Measurements from ENCODE around the gene SGPP2. TPM values are rescaled to one million over a fixed set of nuclear protein-coding genes. Genes with fewer than 3 reads are reported as not detected.

Gene SGPP2
- total RNA-seq, 1 donor from 2014 or later = 2.3 TPM

DNA sequence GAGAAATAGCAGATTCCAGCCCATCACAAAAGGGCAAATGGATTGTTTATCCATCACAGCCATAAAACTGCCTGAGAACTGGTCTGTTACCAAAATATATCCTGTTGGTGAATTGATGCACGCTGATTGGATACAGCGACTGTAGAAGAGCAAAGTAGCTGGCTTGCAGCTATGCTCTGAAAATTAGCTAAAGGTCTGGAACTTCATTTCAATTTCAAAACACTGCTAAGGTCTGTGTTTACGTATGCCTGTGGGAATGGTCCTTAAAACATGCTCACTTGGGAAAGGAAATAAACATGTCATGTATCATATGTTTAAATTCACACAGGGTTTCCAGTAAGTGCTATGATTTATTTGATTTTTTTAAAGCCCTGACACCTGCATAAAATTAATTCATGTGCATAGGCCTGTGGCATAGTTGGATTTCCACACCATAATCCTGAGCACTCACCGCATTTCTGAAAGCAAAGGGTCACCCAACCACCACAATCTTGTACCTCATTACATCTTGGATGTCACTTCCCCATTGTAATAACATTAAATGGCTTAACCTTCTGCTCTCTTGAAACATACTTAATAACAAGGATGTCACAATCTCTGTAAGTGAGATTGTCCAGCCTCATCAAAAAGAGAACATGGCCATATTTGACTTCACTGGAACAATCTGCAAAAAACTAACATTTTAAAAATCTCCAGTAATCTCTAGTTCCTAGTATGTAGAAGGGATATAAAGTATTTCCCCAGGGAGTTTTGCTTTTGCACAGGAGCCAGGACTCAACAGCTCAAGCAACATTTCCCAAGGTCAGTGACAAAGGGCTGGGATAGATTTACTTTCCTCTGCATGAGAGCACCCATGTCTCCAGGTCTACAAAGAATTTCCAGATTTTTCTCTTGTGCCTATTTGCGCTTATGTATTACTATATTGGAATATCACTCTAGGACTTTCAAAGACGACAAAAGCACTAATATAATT, 121.8 kb downstream of the SGPP2 start:
- H3K27ac ChIP-seq (replicated peaks) = no peak overlapping the region

DNA sequence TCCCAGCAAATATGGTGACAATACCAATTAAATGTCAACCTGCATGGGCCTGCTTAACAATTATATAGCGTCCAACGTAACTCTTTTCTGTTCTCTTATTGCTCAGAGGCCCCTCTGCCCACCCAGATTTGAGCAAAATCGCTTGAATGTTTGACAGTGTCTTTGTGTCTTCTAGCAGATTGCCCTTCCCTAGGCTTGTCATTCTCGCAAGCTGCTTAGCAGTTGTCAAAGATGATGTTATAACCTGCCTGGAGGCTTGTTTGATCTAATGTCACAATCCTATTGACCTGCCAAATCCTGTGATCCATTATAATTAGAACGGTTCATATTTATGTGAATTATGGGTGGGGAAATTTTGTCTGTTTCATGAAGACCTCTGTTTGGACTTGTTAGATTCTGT, 122.7 kb downstream of the SGPP2 start:
- Histone ChIP-seq H3K27ac (replicated peaks) (no peak overlapping the region), H3K36me3 (no peaks in the 10 kb centered on the region), H3K4me1 (peaks cover 8% of the 10 kb centered on the region), H3K27me3 (ENCODE audit: low read depth) (no peaks in the 10 kb centered on the region), H3K4me3 (no peak overlapping the region), H3K9me3 (replicated peaks) (no peaks in the 10 kb centered on the region)
- intact Hi-C loops (cut with micrococcal nuclease) = no loop called here
- TF ChIP-seq, protein P1, sequence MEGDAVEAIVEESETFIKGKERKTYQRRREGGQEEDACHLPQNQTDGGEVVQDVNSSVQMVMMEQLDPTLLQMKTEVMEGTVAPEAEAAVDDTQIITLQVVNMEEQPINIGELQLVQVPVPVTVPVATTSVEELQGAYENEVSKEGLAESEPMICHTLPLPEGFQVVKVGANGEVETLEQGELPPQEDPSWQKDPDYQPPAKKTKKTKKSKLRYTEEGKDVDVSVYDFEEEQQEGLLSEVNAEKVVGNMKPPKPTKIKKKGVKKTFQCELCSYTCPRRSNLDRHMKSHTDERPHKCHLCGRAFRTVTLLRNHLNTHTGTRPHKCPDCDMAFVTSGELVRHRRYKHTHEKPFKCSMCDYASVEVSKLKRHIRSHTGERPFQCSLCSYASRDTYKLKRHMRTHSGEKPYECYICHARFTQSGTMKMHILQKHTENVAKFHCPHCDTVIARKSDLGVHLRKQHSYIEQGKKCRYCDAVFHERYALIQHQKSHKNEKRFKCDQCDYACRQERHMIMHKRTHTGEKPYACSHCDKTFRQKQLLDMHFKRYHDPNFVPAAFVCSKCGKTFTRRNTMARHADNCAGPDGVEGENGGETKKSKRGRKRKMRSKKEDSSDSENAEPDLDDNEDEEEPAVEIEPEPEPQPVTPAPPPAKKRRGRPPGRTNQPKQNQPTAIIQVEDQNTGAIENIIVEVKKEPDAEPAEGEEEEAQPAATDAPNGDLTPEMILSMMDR (IDR thresholded peaks at IDR 0.05; ENCODE audit: borderline replicate concordance) = no peak
- no peak for DNase-seq

More for the DNA sequence above, 121.8 kb downstream of the SGPP2 start:
- H3K27me3 ChIP-seq (ENCODE audit: low read depth) = no peaks in the 10 kb centered on the region
- H3K9me3 ChIP-seq (replicated peaks) = no peaks in the 10 kb centered on the region
- DNase-seq = no peak
- H3K36me3 ChIP-seq = no peaks in the 10 kb centered on the region
- no peak overlapping the region for H3K4me3 ChIP-seq
- intact Hi-C loops (cut with micrococcal nuclease) = no loop called here
- TF ChIP-seq, protein P1 (IDR thresholded peaks at IDR 0.05; ENCODE audit: borderline replicate concordance) = no peak
- H3K4me1 ChIP-seq = peaks cover 8% of the 10 kb centered on the region

DNA sequence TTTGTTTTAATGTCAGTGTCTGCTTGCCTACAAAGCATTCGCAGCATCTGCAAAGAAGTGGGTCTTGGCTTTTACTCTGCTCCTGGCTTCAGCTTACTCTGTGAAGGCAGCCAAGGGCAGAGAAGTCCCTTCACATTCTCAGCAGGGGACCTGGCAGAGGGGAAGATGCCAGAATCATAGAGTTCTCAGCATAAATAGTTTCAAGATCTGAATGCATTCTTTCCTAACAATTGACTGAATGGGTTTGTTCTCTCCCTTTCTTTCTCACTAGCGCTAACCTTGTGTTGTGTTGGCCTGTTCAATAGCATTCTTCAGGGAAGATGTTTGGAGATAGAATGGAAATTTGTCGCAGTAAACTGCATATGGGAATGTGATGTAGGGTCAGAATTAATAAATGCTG, 124.6 kb downstream of the SGPP2 start:
- Histone ChIP-seq H3K4me1 (peaks cover 8% of the 10 kb centered on the region), H3K27me3 (ENCODE audit: low read depth) (no peaks in the 10 kb centered on the region), H3K9me3 (replicated peaks) (no peaks in the 10 kb centered on the region), H3K27ac (replicated peaks) (no peak overlapping the region), H3K4me3 (no peak overlapping the region), H3K36me3 (no peaks in the 10 kb centered on the region)
- DNase-seq = no peak
- intact Hi-C loops (cut with micrococcal nuclease) = no loop called here
- TF ChIP-seq, protein P1 (IDR thresholded peaks at IDR 0.05; ENCODE audit: borderline replicate concordance) = no peak

DNA sequence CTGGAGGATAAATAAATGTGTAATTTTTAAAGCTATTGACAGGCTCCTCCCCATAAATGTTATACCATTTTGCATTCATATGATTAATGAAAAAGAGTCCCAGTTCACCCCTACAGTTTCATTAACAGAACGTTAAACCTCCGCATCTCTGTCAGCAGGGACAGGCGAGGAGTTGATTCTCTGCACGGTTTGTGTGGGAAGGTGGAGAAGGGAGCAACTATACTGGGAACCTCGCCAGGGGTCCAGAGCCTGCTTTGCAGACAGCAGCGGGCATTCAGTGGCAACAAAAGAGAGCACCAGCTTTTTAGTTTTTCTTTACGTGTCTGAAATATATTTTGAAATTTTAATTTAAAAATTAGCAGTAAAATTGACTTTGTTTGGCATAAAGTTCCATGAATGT, 130.2 kb downstream of the SGPP2 start:
- H3K36me3 ChIP-seq = no peaks in the 10 kb centered on the region
- no peak for DNase-seq
- intact Hi-C loops (cut with micrococcal nuclease) = no loop called here
- no peaks in the 10 kb centered on the region for H3K4me1 ChIP-seq
- H3K9me3 ChIP-seq (replicated peaks) = no peaks in the 10 kb centered on the region
- TF ChIP-seq, protein P1 (IDR thresholded peaks at IDR 0.05; ENCODE audit: borderline replicate concordance) = no peak
- no peak overlapping the region for H3K27ac ChIP-seq (replicated peaks)
- no peak overlapping the region for H3K4me3 ChIP-seq
- no peaks in the 10 kb centered on the region for H3K27me3 ChIP-seq (ENCODE audit: low read depth)

DNA sequence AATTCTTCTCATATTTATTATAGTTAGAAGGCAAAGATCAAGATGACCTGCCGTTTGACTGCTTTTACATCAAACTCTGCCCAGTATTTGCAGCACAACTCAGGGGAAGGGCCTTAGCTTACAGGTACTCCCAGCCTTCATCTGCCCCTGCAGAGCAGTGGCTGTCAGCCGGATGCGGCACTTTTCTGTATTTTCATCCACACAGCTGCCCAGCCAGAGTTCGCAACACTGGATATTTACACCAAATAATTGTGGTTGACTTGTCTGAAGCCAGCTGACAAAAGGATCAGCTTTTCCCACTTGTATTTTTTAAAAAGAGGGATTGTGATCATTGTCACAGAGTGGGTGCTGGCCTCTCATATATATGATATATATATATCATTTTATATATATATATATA, 136.8 kb downstream of the SGPP2 start:
- Histone ChIP-seq H3K36me3 (no peaks in the 10 kb centered on the region), H3K27me3 (ENCODE audit: low read depth) (no peaks in the 10 kb centered on the region), H3K4me1 (peaks cover 4% of the 10 kb centered on the region), H3K27ac (replicated peaks) (no peak overlapping the region), H3K9me3 (replicated peaks) (no peaks in the 10 kb centered on the region), H3K4me3 (no peak overlapping the region)
- TF ChIP-seq, protein P1 (IDR thresholded peaks at IDR 0.05; ENCODE audit: borderline replicate concordance) = no peak
- intact Hi-C loops (cut with micrococcal nuclease) = loop anchor here (5.0 kb wide), 1 partner anchor 244 kb away; no protein-coding TSS in a partner anchor
- no peak for DNase-seq
